Ectodermal cell (in vitro differentiated cells): Measurements from ENCODE around the gene CHD3. TPM values are rescaled to one million over a fixed set of nuclear protein-coding genes. Genes with fewer than 3 reads are reported as not detected.

Experiments
- H3K27ac ChIP-seq: 2 replicates; pipeline ENCODE4 v1.7.0; 2013; ENCODE audit warnings: mild to moderate bottlenecking, low read depth, low read length; ENCODE audit not compliant: insufficient read depth, poor library complexity, severe bottlenecking
- H3K27me3 ChIP-seq: 2 replicates; pipeline ENCODE4 v1.7.0; 2013; ENCODE audit warnings: mild to moderate bottlenecking, low read length; ENCODE audit not compliant: insufficient read depth, control insufficient read depth, poor library complexity, severe bottlenecking
- H3K36me3 ChIP-seq: one replicate; pipeline ENCODE4 v1.7.0; 2013; ENCODE audit warnings: low read length; ENCODE audit not compliant: control insufficient read depth, insufficient read depth
- H3K4me1 ChIP-seq: one replicate; pipeline ENCODE4 v1.7.0; 2013; ENCODE audit warnings: low read length; ENCODE audit not compliant: control insufficient read depth, insufficient read depth
- H3K4me3 ChIP-seq: 2 replicates; pipeline ENCODE4 v1.7.0; 2013; ENCODE audit warnings: low read depth, low read length, control low read depth; ENCODE audit not compliant: insufficient read depth
- H3K9me3 ChIP-seq: 2 replicates; pipeline ENCODE4 v1.7.0; 2013; ENCODE audit warnings: mild to moderate bottlenecking, low read length, moderate library complexity; ENCODE audit not compliant: control insufficient read depth
- WGBS, 2 experiments: methylation state at CpG; one replicate each; pipeline ENCODE4 v1.1.7; 2013; ENCODE audit warnings: missing lambda C conversion rate in 2 of 2; 5-methylcytosine and 5-hydroxymethylcytosine counted together
- polyA plus RNA-seq, 4 experiments: library from polyadenylated mRNA; stranded (reverse); fragments of 50-300 nt; gene quantifications; one replicate each; pipeline ENCODE4 v1.2.3, GENCODE V29; 2013

CHD3 gene
- 32.7 TPM for polyA plus RNA-seq (2013, experiment 1 of 4)
- 34.6 TPM for polyA plus RNA-seq (2013, experiment 2 of 4)
- 32.8 TPM for polyA plus RNA-seq (2013, experiment 3 of 4)
- 34.2 TPM for polyA plus RNA-seq (2013, experiment 4 of 4)

DNA sequence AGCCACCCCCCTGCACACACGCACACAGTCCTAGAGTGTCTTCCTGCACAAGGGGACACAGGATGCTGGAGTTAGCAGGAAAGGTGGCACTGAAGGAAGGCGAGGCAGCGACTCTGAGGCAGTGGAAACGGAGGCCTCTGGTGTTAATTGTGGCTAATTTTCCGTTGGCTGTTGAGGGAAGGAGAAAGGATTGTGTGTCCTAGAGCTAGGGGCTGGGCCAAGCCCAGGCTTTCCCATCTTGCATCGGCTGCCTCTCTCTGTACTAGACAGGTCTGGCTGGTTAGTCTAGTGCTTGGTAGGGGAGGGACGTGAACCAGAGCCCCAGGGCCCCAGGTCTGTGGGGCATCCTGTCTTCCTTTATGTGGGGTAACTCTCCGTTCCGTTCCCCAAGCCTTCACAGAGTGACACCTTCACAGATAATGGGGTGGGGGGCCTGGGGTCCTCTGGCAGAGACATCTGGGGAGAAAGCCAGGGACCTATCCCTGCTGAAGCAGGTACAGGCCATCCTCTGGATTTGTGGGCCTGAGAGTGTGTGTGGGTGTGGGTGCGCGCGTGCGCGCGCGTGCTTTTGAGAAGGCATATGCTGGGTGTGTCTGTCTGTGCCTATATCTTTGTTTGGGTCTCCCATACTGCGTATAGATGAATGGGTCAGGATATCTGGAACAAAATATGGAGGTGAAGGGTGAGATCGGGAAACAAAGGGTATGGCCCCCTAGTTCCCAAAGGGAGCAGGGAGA, at the start of gene CHD3:
Gene CHD3 (plus strand): TSS at position 606 of the 737 bp plus-strand sequence. CDS start 212 bp downstream, outside the sequence.
- Histone ChIP-seq H3K4me1 (peaks cover 38% of the 10 kb centered on the region), H3K36me3 (no peaks in the 10 kb centered on the region), H3K27ac (no peak within 1 kb of the TSS), H3K4me3 (peak within 1 kb of the TSS; percentile 7), H3K9me3 (no peaks in the 10 kb centered on the region), H3K27me3 (peaks cover 13% of the 10 kb centered on the region)
- 79 to 80% methylated on average over 18 of the region's 18 CpGs for WGBS, 2 experiments

DNA sequence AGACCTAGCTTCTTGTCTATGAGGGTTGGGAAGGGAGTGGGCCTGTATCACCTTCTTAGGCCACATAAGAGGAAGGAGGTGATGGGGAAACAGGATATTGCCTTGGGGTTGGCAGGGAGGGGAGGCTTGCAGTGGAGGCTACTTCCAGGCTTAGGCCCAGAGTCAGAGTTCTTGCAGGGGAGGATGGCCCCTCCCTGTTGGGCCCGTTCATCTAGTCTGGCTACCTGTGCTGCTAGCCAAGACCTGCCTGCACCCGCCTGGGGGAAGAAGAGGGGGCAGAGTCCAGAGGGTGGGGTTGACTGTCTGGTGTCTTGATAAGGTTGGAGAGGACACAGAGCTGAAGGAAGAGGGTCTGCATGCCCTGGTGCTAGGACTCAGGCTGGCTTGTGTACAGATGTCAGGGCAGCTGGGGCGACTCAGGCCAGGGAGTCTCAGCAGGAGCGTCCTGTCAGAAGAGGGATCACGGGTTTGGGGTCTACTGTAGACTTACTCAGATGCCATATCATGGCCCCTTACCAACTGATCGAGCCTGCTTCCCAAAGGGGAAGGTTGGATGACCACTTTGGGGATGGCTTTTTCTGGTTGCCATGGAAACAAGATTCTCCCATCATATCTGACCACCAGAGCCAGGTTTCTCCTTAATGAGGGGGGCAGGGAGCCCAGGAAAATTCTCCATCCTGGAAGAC, 49.3 kb upstream of the CHD3 start:
- peaks cover 4% of the 10 kb centered on the region for H3K36me3 ChIP-seq
- peak overlapping the region; percentile 36 for H3K27ac ChIP-seq
- peaks cover 33% of the 10 kb centered on the region for H3K4me1 ChIP-seq
- WGBS, 2 experiments: 80 to 83% methylated on average over 6 of the region's 6 CpGs
- no peaks in the 10 kb centered on the region for H3K27me3 ChIP-seq
- no peaks in the 10 kb centered on the region for H3K9me3 ChIP-seq
- H3K4me3 ChIP-seq: peak overlapping the region; percentile 41

DNA sequence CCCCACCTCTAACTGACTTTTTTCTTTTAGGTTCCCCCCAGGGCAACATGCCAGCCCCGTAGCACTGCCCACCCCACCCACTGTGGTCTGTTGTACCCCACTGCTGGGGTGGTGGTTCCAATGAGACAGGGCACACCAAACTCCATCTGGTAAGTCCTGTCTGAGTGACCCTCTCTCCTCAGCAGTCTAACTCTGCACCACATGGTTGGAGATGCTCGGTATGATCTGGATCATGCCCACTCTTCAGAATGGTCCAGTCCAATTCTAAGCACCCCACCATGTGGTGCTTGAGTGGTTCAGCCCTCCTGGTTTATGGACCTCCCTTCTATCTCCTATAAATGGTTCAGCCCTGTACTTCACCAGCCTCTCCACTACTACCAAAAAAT, 48.7 kb upstream of the CHD3 start:
- Histone ChIP-seq H3K27ac (no peak overlapping the region), H3K36me3 (peaks cover 4% of the 10 kb centered on the region), H3K4me3 (no peak overlapping the region), H3K9me3 (no peaks in the 10 kb centered on the region), H3K4me1 (peaks cover 33% of the 10 kb centered on the region), H3K27me3 (no peaks in the 10 kb centered on the region)
- WGBS, 2 experiments: 73 to 90% methylated on average over 2 of the region's 2 CpGs

GRCh38 chr17:7840441-7840840, 48.1 kb upstream of the CHD3 start:
- WGBS, 2 experiments: 40 to 73% methylated on average over 1 of the region's 1 CpG
- H3K9me3 ChIP-seq: no peaks in the 10 kb centered on the region
- H3K4me1 ChIP-seq: peaks cover 37% of the 10 kb centered on the region
- peaks cover 5% of the 10 kb centered on the region for H3K36me3 ChIP-seq
- H3K27me3 ChIP-seq: no peaks in the 10 kb centered on the region
- peak overlapping the region; percentile 9 for H3K4me3 ChIP-seq
- peak overlapping the region; percentile 17 for H3K27ac ChIP-seq

DNA sequence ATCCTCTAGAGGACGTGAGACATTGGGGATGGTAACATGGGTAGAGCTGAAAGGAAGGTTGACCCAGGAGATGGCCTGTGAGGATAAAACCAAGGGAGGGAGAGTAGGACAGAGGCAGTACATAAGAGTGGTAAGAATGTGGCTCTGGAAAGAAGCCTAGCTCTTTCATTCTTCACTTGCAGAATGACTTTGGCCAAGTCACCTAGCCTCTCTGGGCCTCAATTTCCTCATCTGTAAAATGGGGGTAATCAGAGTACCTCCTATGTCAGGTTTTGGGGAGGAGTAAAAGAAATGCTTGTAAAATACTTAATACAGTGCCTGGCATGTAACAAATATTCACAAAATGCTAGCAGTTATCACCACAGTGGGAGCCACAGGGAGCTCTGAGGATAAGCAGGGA, 47.7 kb upstream of the CHD3 start:
- 52 to 53% methylated on average over 1 of the region's 1 CpG for WGBS, 2 experiments
- Histone ChIP-seq H3K27me3 (no peaks in the 10 kb centered on the region), H3K27ac (peak overlapping the region; percentile 17), H3K4me3 (peak overlapping the region; percentile 77), H3K4me1 (peaks cover 37% of the 10 kb centered on the region), H3K9me3 (no peaks in the 10 kb centered on the region), H3K36me3 (peaks cover 7% of the 10 kb centered on the region)

DNA sequence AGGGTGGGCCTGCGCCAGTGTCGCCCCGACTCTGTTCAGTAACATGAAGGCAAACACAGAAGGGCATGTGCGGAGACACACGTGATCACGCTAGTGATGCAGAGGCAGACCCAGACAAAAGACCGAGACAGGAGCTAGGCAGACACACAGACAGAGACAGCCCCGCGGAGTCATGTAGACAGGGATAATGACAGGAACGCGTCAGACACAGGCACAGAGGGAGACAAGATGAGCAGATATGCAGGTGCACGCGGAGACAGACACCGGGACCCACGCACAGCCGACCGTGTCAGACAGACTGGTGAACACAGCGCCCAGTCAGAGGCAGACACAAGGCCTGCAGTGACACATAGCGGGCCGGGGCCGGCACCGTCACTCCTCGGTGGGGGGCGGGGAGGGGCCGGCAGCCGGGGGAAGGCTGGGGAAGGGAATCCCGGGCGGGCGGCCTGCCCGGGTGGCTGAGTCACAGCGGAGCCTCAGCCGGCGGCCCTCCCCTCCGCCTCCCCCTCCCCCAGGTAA, 47.1 kb upstream of the CHD3 start:
- WGBS, 2 experiments: 2 to 3% methylated on average over 34 of the region's 34 CpGs
- Histone ChIP-seq H3K27me3 (no peaks in the 10 kb centered on the region), H3K36me3 (peaks cover 9% of the 10 kb centered on the region), H3K4me1 (peaks cover 37% of the 10 kb centered on the region), H3K27ac (peak overlapping the region; percentile 75), H3K9me3 (no peaks in the 10 kb centered on the region), H3K4me3 (peak overlapping the region; percentile 77)

DNA sequence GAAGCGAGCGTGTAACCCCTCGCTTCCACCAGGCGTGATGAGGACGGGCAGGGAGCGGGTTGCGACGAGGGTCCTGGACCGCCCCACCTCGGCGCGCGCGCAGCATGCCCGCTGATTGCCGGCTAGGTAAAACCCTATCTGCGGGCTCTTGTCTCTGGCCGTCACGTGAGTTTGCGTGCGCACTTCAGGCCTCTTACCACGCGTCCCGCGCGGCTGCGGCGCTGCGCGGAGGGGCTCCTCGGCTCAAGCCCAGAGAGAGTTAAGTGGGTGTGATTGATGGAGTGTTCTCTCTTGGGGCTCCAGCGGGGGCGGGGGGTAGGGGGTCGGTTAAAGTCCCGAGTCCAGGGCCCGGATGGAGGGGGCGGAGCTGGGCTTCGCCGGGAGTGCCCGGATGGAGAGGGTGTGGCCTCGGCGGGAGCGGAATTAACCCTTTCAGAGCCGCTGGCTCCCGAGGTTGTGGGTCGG, 46.6 kb upstream of the CHD3 start:
- H3K27ac ChIP-seq: peak overlapping the region; percentile 75
- H3K4me3 ChIP-seq: peak overlapping the region; percentile 77
- H3K36me3 ChIP-seq: peaks cover 14% of the 10 kb centered on the region
- no peaks in the 10 kb centered on the region for H3K27me3 ChIP-seq
- H3K9me3 ChIP-seq: no peaks in the 10 kb centered on the region
- 0 to 1% methylated on average over 46 of the region's 46 CpGs for WGBS, 2 experiments
- H3K4me1 ChIP-seq: peaks cover 37% of the 10 kb centered on the region

DNA sequence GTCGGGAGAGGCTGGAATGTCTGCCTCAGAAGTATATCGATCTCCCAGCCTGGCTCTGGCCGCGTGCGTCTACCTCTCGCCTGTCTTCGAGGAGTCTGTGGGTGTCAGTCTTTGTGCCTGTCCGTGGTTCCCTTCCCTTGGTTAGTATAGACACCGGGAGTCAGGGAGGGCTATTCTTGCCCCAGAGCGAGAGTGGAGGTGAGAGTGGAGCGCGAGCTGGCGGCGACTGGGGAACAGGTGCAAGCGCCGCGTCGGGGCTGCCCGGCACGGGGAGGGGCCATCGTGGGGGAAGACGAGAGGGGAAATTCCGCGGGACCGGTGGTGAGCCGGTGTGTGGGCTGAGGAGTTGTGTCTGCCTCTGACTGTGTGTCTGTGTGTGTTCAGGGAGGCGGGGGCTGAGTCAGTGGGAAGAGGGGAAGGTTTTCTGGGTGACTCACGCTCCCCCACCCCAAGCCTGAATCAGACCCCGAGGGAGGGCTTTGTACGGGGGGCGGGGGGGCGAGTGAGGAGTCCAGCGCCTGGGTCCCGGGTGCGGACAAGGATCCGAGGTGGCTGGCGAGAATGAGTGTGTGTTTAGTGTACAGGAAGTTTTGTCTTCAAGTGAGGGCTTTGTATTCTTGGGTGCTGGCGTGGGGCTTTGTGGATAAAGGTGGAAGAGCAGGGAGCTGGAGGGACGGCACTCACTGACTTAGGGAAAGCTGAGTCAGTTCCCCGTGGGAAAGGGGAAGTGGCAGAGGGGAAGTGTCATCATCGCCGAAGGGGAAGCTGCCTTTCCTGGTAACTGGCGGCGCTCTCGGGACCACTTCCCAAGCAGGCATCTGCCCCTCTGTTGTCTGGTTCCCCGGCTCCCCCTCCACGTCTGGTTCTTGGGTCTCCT, 46.0 kb upstream of the CHD3 start:
- Histone ChIP-seq H3K4me3 (peak overlapping the region; percentile 77), H3K9me3 (no peaks in the 10 kb centered on the region), H3K4me1 (peaks cover 36% of the 10 kb centered on the region), H3K27me3 (no peaks in the 10 kb centered on the region), H3K27ac (peak overlapping the region; percentile 29), H3K36me3 (peaks cover 18% of the 10 kb centered on the region)
- 0% methylated on average over 47 of the region's 47 CpGs for WGBS, 2 experiments

- 0% methylated on average over 17 of the region's 17 CpGs for WGBS, 2 experiments
- Histone ChIP-seq H3K27ac (peak overlapping the region; percentile 82), H3K36me3 (peaks cover 23% of the 10 kb centered on the region), H3K4me1 (peaks cover 33% of the 10 kb centered on the region), H3K27me3 (no peaks in the 10 kb centered on the region), H3K4me3 (peak overlapping the region; percentile 77), H3K9me3 (no peaks in the 10 kb centered on the region)
Observed at GRCh38 chr17:7843257-7843535, 45.4 kb upstream of the CHD3 start.
